HK-2 (cell line): Measurements from ENCODE around the gene CD200.

Experiments
- DNase-seq: peaks from one replicate; pipeline ENCODE4 v3.0.0-alpha.2; 2018; ENCODE audit not compliant: unreplicated experiment

Gene CD200

GRCh38 chr3:112333381-112334317, 693 bp downstream of the CD200 start:
- DNase-seq: no peak

- no peak for DNase-seq
Observed at GRCh38 chr3:112334691-112335433, 1.9 kb downstream of the CD200 start.

- DNase-seq: no peak
Observed at GRCh38 chr3:112335434-112335781, 2.5 kb downstream of the CD200 start.

DNA sequence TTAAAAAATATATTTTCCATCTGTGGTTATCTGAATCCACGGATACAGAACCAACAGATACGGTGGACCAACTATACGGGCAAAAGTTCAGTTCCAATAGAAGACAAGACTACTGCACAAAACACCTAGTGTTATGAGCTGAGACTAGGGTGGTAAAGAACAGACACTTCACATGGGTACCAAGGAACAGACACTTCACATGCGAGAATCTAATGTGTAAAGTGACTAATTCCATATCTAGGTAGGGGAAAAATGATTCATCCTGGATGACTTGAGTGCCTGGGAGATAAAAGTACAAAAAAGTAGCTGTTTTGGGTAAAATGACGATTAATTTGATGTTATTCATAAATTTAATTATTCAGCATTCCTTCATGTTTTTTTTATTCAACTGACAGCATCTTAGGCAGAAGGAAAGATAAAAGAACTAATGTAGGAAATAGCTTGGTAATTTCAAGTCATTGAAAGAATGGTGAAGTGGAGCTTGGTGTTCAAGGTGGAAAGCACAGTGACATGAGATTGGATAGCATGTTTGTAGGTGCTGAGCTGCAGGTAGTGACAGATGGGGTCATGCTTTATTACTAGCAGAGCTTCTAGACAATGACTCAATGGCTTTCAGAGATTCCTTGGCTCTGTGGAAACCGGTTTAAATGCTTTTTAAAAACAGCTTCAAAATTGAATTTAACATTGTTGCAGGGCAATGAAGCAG, 5.2 kb downstream of the CD200 start:
- no peak for DNase-seq

- no peak for DNase-seq
Observed at GRCh38 chr3:112338727-112339056, 5.7 kb downstream of the CD200 start.

DNA sequence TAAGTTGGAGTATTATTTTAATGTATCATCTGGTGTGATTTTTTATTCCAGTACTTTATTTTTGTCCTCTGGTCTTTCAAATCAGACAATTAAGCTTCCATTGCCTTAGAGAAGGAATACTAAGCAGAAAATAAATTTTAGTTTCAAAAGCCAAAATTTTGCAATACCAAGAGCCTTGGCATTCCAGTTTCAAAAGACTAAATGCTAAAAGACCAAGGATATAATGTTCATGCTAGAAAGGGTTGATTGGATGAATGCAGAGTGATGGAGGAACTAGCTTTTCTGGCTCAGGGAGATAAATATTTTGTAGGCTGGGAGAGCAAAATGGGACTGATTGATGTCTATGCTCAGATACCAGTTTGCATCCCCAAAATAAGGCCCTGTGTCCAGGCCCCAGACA, 6.2 kb downstream of the CD200 start:
- no peak for DNase-seq

- DNase-seq: no peak
Observed at GRCh38 chr3:112339609-112340008, 6.7 kb downstream of the CD200 start.

DNA sequence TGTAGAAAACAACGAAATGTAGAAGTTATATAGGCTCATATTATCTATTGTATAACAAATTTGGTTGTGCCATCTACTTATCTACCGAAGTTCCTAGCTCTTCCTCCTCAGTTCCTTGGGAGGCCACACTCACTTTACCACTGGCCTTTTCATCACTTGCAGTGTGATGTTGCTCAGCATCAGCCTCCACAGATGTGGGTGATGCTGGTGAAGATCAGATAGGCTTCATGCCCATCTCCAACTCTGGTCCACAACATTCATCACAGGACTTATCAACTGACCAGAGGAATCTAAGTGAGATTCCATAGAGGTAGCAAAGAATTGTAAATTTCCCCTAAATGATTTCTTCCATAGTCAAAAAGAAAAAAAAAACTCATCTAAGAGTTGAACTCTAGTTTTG, 8.4 kb downstream of the CD200 start:
- no peak for DNase-seq

GRCh38 chr3:112345681-112346080, 12.7 kb downstream of the CD200 start:
- DNase-seq: no peak

- no peak for DNase-seq
Observed at GRCh38 chr3:112346491-112347122, 13.7 kb downstream of the CD200 start.

- no peak for DNase-seq
Observed at GRCh38 chr3:112348943-112349342, 16.0 kb downstream of the CD200 start.

DNA sequence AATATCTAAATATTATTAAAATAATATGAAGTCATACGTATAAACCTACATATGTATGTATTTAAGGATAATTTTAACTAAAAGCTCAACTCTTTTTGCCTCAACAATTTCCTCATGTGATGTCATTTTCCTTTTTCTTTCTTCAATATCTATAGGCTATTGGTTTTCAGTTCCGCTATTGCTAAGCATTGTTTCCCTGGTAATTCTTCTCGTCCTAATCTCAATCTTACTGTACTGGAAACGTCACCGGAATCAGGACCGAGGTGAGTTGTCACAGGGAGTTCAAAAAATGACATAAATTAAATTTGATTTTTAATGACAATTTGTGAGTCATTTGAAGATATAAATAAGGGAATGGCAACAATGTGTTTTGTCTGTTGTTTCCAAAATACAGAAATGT, 16.6 kb downstream of the CD200 start:
- DNase-seq: no peak

- no peak for DNase-seq
Observed at GRCh38 chr3:112350018-112350810, 17.3 kb downstream of the CD200 start.

GRCh38 chr3:112351036-112351435, 18.1 kb downstream of the CD200 start:
- DNase-seq: no peak

DNA sequence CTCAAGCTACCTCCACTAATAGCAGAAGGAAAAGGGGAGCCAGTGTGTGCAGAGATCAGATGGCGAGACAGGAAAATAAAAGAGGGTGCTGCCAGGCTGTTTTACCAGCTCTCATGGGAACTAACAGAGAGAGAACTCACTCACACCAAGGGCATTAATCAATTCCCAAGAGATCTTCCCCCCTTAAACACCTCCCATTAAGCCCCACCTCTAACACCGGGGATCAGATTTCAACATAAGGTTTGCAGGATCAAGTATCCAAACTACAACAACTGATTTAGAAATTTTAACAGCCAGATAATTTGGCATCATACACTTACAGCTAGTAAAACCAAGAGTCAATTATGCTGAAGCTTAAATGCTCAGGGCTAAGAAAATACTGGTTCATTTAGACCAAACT, 18.9 kb downstream of the CD200 start:
- DNase-seq: no peak

DNA sequence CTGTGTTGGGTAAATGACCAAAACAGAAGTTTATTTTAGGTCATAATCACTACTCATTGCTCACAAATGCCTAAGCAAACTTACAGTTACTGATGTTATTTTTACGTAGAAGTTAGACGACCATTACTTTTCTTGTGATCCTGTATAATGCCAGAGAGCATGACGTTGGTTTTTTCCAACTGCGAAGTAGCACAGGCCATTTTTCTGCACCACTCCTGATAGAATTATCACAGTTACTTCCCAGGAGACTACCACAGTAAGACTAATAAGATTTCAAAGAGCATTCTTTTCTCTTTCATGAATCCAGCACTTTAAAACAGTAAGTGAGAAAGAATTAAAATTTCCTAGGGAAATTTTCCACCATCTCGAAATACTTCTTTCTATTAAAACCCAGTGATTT, 19.8 kb downstream of the CD200 start:
- DNase-seq: no peak

GRCh38 chr3:112353365-112353764, 20.4 kb downstream of the CD200 start:
- no peak for DNase-seq

DNA sequence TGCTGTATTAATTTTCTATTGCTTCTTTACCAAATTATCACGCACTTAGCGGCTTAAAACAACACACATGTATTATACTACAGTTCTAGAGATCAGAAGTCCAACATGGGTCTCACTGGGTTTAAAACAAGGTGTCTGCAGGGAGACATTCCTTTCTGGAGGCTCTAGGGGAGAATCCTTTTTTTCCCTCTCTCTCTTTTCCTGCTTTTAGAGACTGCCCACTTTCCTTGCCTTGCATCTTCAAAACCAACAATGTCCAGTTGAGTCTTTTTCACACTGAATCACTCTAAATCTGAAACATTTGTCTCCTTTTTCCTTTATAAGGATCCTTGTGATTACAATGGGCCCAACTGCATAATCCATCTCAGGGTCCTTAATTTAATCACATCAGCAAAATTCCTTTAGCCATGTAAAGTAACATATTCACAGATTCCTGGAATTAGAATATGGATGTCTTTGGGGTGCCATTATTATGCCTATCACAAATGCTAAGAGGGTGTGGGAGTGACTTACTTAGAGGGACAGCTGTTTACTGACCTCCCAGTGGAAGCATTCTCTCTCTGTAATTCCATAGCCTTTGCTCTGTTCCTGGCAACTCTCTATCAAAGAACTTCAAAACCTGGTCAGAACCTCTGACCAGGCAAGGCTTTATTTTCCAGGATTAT, 21.8 kb downstream of the CD200 start:
- DNase-seq: no peak

GRCh38 chr3:112355307-112355687, 22.3 kb downstream of the CD200 start:
- DNase-seq: no peak

- DNase-seq: no peak
Observed at GRCh38 chr3:112357930-112358780, 25.2 kb downstream of the CD200 start.
